Measurements from ENCODE around the gene PIK3R5.
A peak's percentile ranks its signal among the peaks of the same experiment; 100 is the strongest.
"Not testable (repeated sequence)": the region's sequence is repeated elsewhere in the genome, so short reads cannot be mapped to it uniquely, and the experiment has no call there.

PIK3R5 gene

GRCh38 chr17:8887834-8888703, 77.4 kb downstream of the PIK3R5 start:
- no peak for TF ChIP-seq Cebpa-rat (IDR thresholded peaks at IDR 0.05)
- Histone ChIP-seq H3K4me1 (peaks cover 0 to 13% (median 10%) of the 10 kb centered on the region in 10 experiments; a peak in 11 of 20 replicates), H4K20me1 (peaks cover 0 to 56% (median 0%) of the 10 kb centered on the region in 11 experiments; a peak in 6 of 22 replicates), H3K4me3 (no peak overlapping the region), H3K4me2 (no peak overlapping the region), H3K27me3 (no peaks in the 10 kb centered on the region), H3K27ac (no peak overlapping the region), H3K9ac (no peak overlapping the region), H3K36me3 (peaks cover 16 to 95% (median 86%) of the 10 kb centered on the region in 11 experiments; a peak in 20 of 22 replicates), H3K9me3 (replicated peaks in 1 of 11) (peaks cover 0 to 18% (median 0%) of the 10 kb centered on the region in 11 experiments; a peak in 8 of 22 replicates)

DNA sequence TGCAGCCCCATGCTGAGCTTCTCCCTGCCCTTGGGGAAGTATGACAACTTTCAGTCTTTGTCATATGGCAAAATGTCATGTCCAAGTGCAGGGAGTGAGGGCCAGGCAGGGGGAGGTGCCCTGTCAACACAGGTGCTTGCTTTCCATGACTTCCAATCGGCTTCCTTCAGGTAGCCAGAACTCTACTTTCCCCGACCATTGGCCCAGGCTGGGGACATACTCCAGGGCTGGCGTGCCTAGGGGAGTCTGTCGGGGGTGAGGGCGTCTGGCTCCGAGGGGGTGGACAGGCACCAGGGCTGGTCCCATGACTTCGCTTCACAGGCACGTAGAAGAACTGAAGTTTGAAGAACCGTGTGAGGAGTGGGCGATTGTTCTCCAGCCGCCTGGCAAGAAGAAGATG, 78.2 kb downstream of the PIK3R5 start:
- no peak overlapping the region for H3K9ac ChIP-seq
- peaks cover 0 to 56% (median 0%) of the 10 kb centered on the region in 11 experiments; a peak in 6 of 22 replicates for H4K20me1 ChIP-seq
- H3K4me1 ChIP-seq: peaks cover 0 to 10% (median 6%) of the 10 kb centered on the region in 10 experiments; a peak in 10 of 20 replicates
- H3K4me2 ChIP-seq: no peak overlapping the region
- peaks cover 16 to 95% (median 87%) of the 10 kb centered on the region in 11 experiments; a peak in 20 of 22 replicates for H3K36me3 ChIP-seq
- no peak overlapping the region for H3K27ac ChIP-seq
- no peaks in the 10 kb centered on the region for H3K27me3 ChIP-seq
- peaks cover 0 to 18% (median 0%) of the 10 kb centered on the region in 11 experiments; a peak in 8 of 22 replicates for H3K9me3 ChIP-seq (replicated peaks in 1 of 11)
- no peak overlapping the region for H3K4me3 ChIP-seq
- TF ChIP-seq Cebpa-rat (IDR thresholded peaks at IDR 0.05): no peak

DNA sequence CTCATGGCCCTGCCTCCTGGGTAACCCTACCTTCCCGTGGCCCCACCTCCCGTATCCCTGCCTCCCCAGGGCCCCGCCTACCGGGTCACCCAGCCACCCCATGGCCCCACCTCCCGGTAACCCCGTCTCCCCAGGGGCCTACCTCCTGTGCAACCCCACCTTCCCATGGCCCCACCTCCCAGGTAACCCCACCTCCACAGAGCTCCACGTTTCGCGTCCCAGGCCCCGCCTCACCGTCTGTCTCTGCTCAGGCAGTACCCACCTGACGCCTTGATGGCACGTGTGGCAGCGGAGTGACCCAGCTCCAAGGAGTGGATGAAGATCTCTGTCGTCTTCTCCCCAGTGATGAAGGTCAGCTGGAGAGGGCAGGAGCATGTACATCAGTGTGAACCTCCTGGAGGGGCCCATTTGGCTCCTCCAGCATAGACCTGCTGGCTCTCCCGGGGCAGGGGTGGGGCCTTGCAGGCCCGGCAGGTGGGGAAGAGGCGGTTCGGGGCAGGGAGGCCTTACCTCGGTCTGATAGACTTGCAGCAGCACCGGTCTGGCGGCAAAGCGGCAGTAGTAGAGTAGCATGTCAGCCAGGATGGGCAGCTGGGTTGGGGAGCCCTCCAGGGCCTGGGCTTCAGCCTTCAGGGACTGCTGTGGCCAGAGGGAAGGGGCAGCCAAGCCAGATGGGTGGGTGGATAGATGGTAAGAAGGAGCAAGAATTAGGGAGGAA, 79.4 kb downstream of the PIK3R5 start:
- Histone ChIP-seq H4K20me1 (peaks cover 0 to 56% (median 0%) of the 10 kb centered on the region in 11 experiments; a peak in 5 of 22 replicates), H3K27me3 (no peaks in the 10 kb centered on the region), H3K4me3 (no peak overlapping the region), H3K36me3 (peaks cover 21 to 95% (median 87%) of the 10 kb centered on the region in 11 experiments; a peak in 20 of 22 replicates), H3K4me1 (peaks cover 0 to 9% (median 0%) of the 10 kb centered on the region in 10 experiments; a peak in 3 of 20 replicates), H3K9me3 (replicated peaks in 1 of 11) (peaks cover 0 to 18% (median 0%) of the 10 kb centered on the region in 11 experiments; a peak in 8 of 22 replicates), H3K27ac (0 out of 22 replicates have a peak overlapping the region, but pooled peaks of 1 of the 11 experiments have one; percentile 11), H3K4me2 (no peak overlapping the region), H3K9ac (no peak overlapping the region)
- no peak for TF ChIP-seq Cebpa-rat (IDR thresholded peaks at IDR 0.05)

DNA sequence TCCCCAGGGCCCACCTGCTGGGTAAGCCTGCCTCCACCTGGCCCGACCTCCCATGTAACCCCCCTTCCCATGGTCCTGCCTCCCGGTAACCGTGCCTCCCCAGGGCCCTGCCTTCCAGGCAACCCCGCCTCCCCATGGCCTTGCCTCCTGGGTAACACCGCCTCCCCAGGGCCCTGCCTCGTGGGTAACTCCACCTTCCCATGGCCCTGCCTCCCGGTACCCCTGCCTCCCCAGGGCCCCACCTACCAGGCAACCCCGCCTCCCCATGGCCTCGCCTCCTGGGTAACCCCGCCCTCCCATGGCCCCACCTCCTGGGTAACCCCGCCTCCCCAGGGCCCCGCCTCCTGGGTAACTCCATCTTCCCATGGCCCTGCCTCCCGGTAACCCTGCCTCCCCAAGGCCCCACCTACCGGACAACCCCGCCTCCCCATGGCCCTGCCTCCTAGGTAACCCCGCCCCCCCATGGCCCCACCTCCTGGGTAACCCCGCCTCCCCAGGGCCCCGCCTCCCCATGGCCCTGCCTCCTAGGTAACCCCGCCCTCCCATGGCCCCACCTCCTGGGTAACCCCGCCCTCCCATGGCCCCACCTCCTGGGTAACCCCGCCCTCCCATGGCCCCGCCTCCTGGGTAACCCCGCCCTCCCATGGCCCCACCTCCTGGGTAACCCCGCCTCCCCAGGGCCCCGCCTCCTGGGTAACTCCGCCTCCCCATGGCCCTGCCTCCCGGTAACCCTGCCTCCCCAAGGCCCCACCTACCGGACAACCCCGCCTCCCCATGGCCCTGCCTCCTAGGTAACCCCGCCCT, 80.1 kb downstream of the PIK3R5 start:
- Histone ChIP-seq H3K27ac (peak overlapping the region in 2 of 11 experiments; percentile 6 to 34; a peak in 1 of 22 replicates), H4K20me1 (peaks cover 0 to 55% (median 0%) of the 10 kb centered on the region in 11 experiments; a peak in 6 of 22 replicates), H3K36me3 (peaks cover 21 to 95% (median 87%) of the 10 kb centered on the region in 11 experiments; a peak in 20 of 22 replicates), H3K4me2 (0 out of 22 replicates have a peak overlapping the region, but pooled peaks of 2 of the 11 experiments have one; percentile 5 to 7), H3K9me3 (replicated peaks in 1 of 11) (peaks cover 0 to 18% (median 0%) of the 10 kb centered on the region in 11 experiments; a peak in 8 of 22 replicates)
- not testable (repeated sequence) for H3K4me3 ChIP-seq, H3K9ac ChIP-seq, H3K4me1 ChIP-seq, H3K27me3 ChIP-seq

- peaks cover 0 to 18% (median 0%) of the 10 kb centered on the region in 11 experiments; a peak in 8 of 22 replicates for H3K9me3 ChIP-seq (replicated peaks in 1 of 11)
- TF ChIP-seq Cebpa-rat (IDR thresholded peaks at IDR 0.05): no peak
- H3K36me3 ChIP-seq: peaks cover 22 to 95% (median 87%) of the 10 kb centered on the region in 11 experiments; a peak in 20 of 22 replicates
- H3K4me3 ChIP-seq: no peak overlapping the region
- H3K9ac ChIP-seq: no peak overlapping the region
- H4K20me1 ChIP-seq: peaks cover 0 to 50% (median 0%) of the 10 kb centered on the region in 11 experiments; a peak in 6 of 22 replicates
- H3K4me1 ChIP-seq: peaks cover 0 to 9% (median 0%) of the 10 kb centered on the region in 10 experiments; a peak in 3 of 20 replicates
- peak overlapping the region in 2 of 11 experiments; percentile 6 to 34; a peak in 3 of 22 replicates for H3K27ac ChIP-seq
- H3K27me3 ChIP-seq: no peaks in the 10 kb centered on the region
- H3K4me2 ChIP-seq: 0 out of 22 replicates have a peak overlapping the region, but pooled peaks of 2 of the 11 experiments have one; percentile 5 to 7
Observed at GRCh38 chr17:8884336-8884990, 81.0 kb downstream of the PIK3R5 start.

GRCh38 chr17:8883353-8883752, 82.2 kb downstream of the PIK3R5 start:
- H3K4me3 ChIP-seq: no peak overlapping the region
- no peak for TF ChIP-seq Cebpa-rat (IDR thresholded peaks at IDR 0.05)
- H4K20me1 ChIP-seq: peaks cover 0 to 39% (median 0%) of the 10 kb centered on the region in 11 experiments; a peak in 6 of 22 replicates
- H3K27ac ChIP-seq: no peak overlapping the region
- H3K9ac ChIP-seq: no peak overlapping the region
- peaks cover 27 to 95% (median 88%) of the 10 kb centered on the region in 11 experiments; a peak in 21 of 22 replicates for H3K36me3 ChIP-seq
- no peak overlapping the region for H3K4me2 ChIP-seq
- peaks cover 0 to 18% (median 0%) of the 10 kb centered on the region in 11 experiments; a peak in 8 of 22 replicates for H3K9me3 ChIP-seq (replicated peaks in 1 of 11)
- no peaks in the 10 kb centered on the region for H3K27me3 ChIP-seq
- peaks cover 0 to 9% (median 0%) of the 10 kb centered on the region in 10 experiments; a peak in 3 of 20 replicates for H3K4me1 ChIP-seq

GRCh38 chr17:8881606-8882005, 83.9 kb downstream of the PIK3R5 start:
- peaks cover 0 to 9% (median 0%) of the 10 kb centered on the region in 10 experiments; a peak in 3 of 20 replicates for H3K4me1 ChIP-seq
- H3K27ac ChIP-seq: no peak overlapping the region
- TF ChIP-seq Cebpa-rat (IDR thresholded peaks at IDR 0.05): no peak
- no peaks in the 10 kb centered on the region for H3K27me3 ChIP-seq
- peaks cover 0 to 8% (median 0%) of the 10 kb centered on the region in 11 experiments; a peak in 8 of 22 replicates for H3K9me3 ChIP-seq (replicated peaks in 1 of 11)
- H4K20me1 ChIP-seq: peaks cover 0 to 28% (median 0%) of the 10 kb centered on the region in 11 experiments; a peak in 6 of 22 replicates
- no peak overlapping the region for H3K4me2 ChIP-seq
- H3K36me3 ChIP-seq: peaks cover 19 to 89% (median 84%) of the 10 kb centered on the region in 11 experiments; a peak in 21 of 22 replicates
- H3K9ac ChIP-seq: no peak overlapping the region
- H3K4me3 ChIP-seq: no peak overlapping the region

Data from BLaER1 treated with 17β-estradiol and CSF1 and Interleukin-3, amounts not matched to agents 10 nM and 100 nM (cell line).